SJSA1 (cell line): ENCODE data around the gene RMND1. TPM values are rescaled to one million over a fixed set of nuclear protein-coding genes. Genes with fewer than 3 reads are reported as not detected.
A peak's percentile ranks its signal among the peaks of the same experiment; 100 is the strongest.
"Not testable (repeated sequence)": the region's sequence is repeated elsewhere in the genome, so short reads cannot be mapped to it uniquely, and the experiment has no call there.

Experiments used
- DNase-seq, 2 experiments: peaks; one replicate each; pipeline ENCODE4 v3.0.0-alpha.2; 2015 to 2020; ENCODE audit warnings: low spot score in 2 of 2, low read depth in 1 of 2
- H3K27ac ChIP-seq: fragments of 250-450 bp; sonication (Bioruptor Pico); 2 replicates; pipeline ENCODE4 v1.5.1; 2020; ENCODE audit warnings: mild to moderate bottlenecking, moderate library complexity
- H3K27me3 ChIP-seq: fragments of 250-450 bp; sonication (Bioruptor Pico); replicated peaks from 2 replicates; pipeline ENCODE4 v1.5.1; 2020; ENCODE audit warnings: mild to moderate bottlenecking, moderate library complexity
- H3K36me3 ChIP-seq: fragments of 250-450 bp; sonication (Bioruptor Pico); 2 replicates; pipeline ENCODE4 v1.5.1; 2020; ENCODE audit warnings: mild to moderate bottlenecking
- H3K4me1 ChIP-seq: fragments of 250-450 bp; sonication (Bioruptor Pico); replicated peaks from 2 replicates; pipeline ENCODE4 v1.6.1; 2021; ENCODE audit warnings: mild to moderate bottlenecking
- H3K4me3 ChIP-seq: fragments of 250-450 bp; sonication (Bioruptor Pico); 2 replicates; pipeline ENCODE4 v1.5.1; 2020; ENCODE audit warnings: mild to moderate bottlenecking
- H3K9me3 ChIP-seq: fragments of 250-450 bp; sonication (Bioruptor Pico); replicated peaks from 2 replicates; pipeline ENCODE4 v1.5.1; 2020; ENCODE audit warnings: mild to moderate bottlenecking
- total RNA-seq: library from RNA; depleted of rRNA; stranded (reverse); fragments of >200 nt; shearing (Covaris generic); gene quantifications from 2 replicates; pipeline ENCODE4 v1.2.3, GENCODE V29; 2014

Gene RMND1
- total RNA-seq, 1 experiment from 2014 or later, result 25.9 TPM

DNA sequence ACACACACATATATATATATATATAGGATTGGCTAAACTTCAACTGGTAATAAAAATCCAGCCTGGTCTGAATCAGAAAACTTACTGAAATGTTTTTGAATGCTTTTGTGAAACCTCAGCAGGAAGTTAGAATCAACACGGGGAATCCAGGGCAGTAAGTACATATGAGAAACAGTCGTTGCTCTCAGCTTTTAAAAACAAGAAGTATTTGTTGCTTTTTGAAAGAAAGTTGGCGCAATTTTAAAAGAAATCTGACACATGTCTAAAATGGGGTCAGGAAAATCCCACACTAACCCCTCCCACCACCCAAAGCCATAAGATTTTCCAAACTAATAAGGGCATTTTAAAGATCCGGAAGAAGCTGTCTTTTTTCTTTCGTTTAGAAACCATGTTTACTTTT, 30.4 kb upstream of the RMND1 start:
- DNase-seq, result peak in 1 of 2 experiments; percentile 52
- Histone ChIP-seq H3K4me1 (peaks cover 23% of the 10 kb centered on the region), H3K27me3 (no peaks in the 10 kb centered on the region), H3K9me3 (no peaks in the 10 kb centered on the region), H3K36me3 (no peaks in the 10 kb centered on the region), H3K27ac (peak overlapping the region; percentile 72), H3K4me3 (peak overlapping the region; percentile 10; the same call in 1 of the 2 replicates)

DNA sequence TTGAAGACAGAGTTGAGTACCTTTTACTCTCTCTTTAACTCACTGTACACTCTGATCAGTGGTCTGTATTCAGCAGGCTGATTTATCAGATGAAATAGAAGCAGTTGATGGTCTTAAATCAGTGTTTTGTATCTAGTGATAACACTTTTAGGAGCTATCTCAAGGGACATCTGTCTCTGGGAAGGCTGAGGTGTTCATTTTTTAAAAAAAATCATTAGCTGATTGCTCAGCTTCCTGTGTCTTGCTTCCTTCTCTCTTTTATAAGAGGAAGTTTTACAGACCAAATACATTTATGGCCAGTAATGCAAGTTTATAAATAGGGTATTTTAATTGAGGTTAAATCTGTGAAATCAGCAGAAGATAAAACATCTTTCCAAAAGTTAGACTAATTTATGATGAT, 29.9 kb upstream of the RMND1 start:
- no peaks in the 10 kb centered on the region for H3K27me3 ChIP-seq
- peak overlapping the region; percentile 72 for H3K27ac ChIP-seq
- H3K4me3 ChIP-seq, result no peak overlapping the region
- H3K9me3 ChIP-seq, result no peaks in the 10 kb centered on the region
- no peak for DNase-seq
- H3K4me1 ChIP-seq, result peaks cover 23% of the 10 kb centered on the region
- H3K36me3 ChIP-seq, result no peaks in the 10 kb centered on the region

DNA sequence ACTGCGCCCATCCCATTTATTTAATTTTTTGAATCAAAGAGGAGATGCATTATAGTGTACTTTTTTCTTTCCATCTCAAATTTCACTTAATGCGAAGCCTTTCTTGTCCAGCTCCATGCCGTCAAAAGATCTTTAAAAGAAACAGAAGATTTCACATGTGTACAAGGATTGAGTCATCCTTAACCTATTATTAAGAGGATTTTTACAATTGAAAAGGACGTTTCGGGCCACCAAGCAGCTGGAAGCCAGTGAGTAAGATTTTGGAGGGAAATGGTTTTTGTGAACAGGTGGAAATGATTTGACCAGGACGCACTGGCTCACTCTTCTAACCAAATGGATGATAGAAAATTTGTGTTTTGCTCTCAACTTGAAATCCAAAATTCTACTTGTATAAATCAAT, 26.7 kb upstream of the RMND1 start:
- H3K27me3 ChIP-seq, result no peaks in the 10 kb centered on the region
- no peaks in the 10 kb centered on the region for H3K9me3 ChIP-seq
- H3K4me3 ChIP-seq, result no peak overlapping the region
- DNase-seq, result no peak
- peaks cover 19% of the 10 kb centered on the region for H3K4me1 ChIP-seq
- no peaks in the 10 kb centered on the region for H3K36me3 ChIP-seq
- H3K27ac ChIP-seq, result no peak overlapping the region

DNA sequence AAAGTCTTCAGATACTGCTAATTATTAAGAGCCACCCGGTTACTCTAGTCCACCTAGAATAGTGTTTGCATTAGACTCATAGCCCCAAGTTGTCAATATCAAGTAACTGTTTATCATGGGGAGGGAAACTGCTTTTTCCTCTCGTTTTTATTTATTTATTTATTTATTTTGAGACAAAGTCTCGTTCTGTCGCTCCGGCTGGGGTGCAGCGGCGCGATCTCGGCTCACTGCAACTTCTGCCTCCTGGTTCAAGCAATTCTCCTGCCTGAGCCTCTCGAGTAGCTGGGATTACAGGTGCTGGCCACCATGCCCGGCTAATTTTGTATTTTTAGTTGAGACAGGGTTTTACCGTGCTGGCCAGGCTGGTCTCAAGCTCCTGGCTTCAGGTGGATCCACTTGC, 25.8 kb upstream of the RMND1 start:
- no peak overlapping the region for H3K27ac ChIP-seq
- H3K9me3 ChIP-seq, result no peaks in the 10 kb centered on the region
- no peaks in the 10 kb centered on the region for H3K36me3 ChIP-seq
- peaks cover 15% of the 10 kb centered on the region for H3K4me1 ChIP-seq
- H3K4me3 ChIP-seq, result no peak overlapping the region
- no peaks in the 10 kb centered on the region for H3K27me3 ChIP-seq
- no peak for DNase-seq

DNA sequence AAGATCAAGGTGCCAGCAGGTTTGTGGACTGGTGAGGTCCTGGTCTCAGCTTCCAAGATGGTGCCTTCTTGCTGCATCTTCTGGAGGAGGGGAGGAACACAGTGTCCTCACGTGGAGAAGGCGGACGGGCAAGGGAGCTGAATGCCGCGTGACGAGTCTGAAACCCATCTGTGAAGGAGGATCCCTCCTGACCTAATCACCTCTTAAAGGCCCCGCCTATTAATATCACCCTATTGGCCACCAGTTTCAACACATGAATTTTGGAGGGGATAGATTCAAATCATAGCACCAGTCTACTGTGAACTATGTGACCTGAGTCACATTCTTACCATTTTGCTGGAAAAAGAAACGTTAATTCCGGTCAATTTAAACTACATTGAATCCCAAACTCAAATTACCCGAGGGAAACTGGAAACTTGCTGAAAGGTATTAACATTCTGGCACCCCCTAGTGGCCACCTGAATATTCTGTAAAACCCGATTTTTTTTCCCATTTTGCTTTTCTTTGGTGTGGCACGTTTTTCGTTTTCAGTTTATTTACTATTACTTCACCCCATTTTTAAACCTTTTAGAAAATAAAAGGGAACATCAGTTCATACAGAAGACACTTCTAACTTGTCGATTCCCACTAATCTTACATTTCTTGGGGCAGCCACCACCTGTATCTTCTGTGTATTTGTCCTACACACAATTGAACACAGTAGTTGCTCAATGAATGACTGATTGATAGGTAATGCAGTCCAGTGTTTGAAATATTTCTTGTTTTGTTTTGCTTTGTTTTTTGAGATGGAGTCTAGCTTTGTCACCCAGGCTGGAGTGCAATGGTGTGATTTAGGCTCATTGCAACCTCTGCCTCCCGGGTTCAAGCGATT, 24.0 kb upstream of the RMND1 start:
- H3K9me3 ChIP-seq, result no peaks in the 10 kb centered on the region
- H3K4me1 ChIP-seq, result 0 out of 2 replicates have a peak, but pooled peaks cover 5% of the 10 kb centered on the region
- peak in 1 of 2 experiments; percentile 42 for DNase-seq
- H3K27me3 ChIP-seq, result no peaks in the 10 kb centered on the region
- H3K36me3 ChIP-seq, result no peaks in the 10 kb centered on the region
- no peak overlapping the region for H3K27ac ChIP-seq
- no peak overlapping the region for H3K4me3 ChIP-seq

DNA sequence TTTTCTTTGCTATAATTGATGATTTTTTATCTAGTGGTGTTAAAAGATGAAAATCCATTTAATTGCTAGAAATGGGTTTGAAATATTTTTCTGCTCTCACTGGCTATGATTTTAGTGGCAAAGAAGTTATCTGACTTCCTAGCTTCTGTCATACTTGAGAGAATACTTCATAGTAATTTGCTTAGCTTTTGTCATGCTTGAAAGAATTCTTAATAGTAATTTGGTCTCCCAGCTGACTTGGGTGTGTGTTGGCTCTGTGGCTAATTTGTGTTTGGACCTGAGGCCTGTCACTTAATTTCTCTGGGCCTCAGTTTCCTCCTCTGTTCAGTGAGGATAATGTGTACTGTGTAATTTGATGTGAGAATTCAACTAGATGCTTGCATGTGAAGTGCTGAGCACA, 12.8 kb upstream of the RMND1 start:
- H3K27me3 ChIP-seq, result no peaks in the 10 kb centered on the region
- no peak for DNase-seq
- H3K4me3 ChIP-seq, result no peak overlapping the region

DNA sequence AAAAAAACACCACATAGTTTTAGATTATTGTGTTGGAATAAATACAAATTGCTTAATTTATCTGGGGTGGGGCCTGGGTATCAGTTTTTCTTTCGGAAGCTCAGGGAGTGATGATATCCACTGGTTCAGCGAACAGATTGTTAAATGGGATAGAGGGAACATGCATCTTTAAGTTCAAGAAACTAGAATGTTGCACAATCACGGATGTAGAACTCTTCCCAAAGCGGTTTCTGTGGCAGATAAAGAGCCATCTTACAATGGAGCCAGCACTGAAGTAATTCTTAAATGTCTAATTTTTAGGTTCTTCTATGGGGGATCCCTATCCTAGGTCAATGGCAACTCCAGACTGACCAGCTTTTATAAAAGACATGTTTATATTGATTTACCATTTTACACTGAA, 9.7 kb upstream of the RMND1 start:
- Histone ChIP-seq H3K27ac (no peak overlapping the region), H3K4me3 (no peak overlapping the region), H3K27me3 (no peaks in the 10 kb centered on the region), H3K9me3 (no peaks in the 10 kb centered on the region), H3K36me3 (peaks cover 45% of the 10 kb centered on the region), H3K4me1 (no peaks in the 10 kb centered on the region)
- no peak for DNase-seq

More for the DNA sequence above, 12.8 kb upstream of the RMND1 start:
- H3K27ac ChIP-seq, result no peak overlapping the region
- no peaks in the 10 kb centered on the region for H3K4me1 ChIP-seq
- no peaks in the 10 kb centered on the region for H3K9me3 ChIP-seq
- H3K36me3 ChIP-seq, result peaks cover 21% of the 10 kb centered on the region

DNA sequence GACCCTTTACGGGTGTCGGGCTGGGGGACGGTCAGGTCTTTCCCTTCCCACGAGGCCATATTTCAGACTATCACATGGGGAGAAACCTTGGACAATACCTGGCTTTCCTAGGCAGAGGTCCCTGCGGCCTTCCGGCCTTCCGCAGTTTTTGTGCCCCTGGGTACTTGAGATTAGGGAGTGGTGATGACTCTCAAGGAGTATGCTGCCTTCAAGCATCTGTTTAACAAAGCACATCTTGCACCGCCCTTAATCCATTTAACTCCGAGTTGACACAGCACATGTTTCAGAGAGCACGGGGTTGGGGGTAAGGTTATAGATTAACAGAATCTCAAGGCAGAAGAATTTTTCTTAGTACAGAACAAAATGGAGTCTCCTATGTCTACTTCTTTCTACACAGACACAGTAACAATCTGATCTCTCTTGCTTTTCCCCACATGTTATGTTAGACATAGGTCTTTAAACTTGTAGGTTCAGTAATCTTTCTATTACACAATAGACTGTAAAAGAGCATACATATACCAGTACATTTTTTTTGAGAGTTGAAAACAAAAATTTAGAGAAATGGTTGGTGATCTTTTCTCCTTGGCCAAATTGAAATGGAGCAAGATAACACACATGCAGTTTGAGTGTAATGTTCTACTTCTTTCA, 3.9 kb upstream of the RMND1 start:
- H3K36me3 ChIP-seq, result peaks cover 35% of the 10 kb centered on the region
- H3K27ac ChIP-seq, H3K9me3 ChIP-seq, H3K4me3 ChIP-seq, DNase-seq, H3K27me3 ChIP-seq: not testable (repeated sequence)
- H3K4me1 ChIP-seq, result peaks cover 11% of the 10 kb centered on the region; the same call in 1 of the 2 replicates

DNA sequence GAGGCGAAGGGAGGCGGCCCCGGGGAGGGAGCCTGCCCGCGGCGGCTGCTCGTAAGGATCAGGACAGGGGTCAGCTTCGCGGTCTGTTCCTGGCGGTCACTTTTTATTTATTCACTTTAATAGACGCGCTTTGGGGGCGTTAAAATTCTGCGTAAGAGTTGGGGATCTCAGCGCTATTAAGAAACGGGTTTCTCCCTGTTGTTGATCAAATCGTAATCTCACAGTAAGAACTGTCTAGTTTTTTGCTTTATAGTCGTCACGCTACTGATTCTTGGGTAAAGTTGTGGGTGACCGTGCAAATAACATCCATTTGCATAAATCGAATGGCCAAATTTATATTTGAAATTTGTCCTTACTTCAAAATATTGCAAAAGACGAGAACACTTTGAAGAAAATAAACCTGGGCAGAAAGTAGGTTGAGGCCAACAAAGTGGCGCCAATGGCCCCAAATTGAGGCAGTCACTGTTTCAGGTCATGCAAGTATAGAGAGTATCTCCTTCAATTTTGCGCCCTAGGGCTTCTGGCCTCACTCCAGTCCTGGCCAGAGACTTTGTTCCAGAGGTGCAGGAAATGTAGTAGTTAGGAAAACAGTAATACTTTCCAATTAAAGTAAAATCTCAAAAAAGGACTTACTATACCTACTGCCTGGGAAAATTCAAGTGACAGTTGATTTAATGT, 963 bp upstream of the RMND1 start:
- H3K27ac ChIP-seq, result peak overlapping the region; percentile 41; the same call in 1 of the 2 replicates

DNA sequence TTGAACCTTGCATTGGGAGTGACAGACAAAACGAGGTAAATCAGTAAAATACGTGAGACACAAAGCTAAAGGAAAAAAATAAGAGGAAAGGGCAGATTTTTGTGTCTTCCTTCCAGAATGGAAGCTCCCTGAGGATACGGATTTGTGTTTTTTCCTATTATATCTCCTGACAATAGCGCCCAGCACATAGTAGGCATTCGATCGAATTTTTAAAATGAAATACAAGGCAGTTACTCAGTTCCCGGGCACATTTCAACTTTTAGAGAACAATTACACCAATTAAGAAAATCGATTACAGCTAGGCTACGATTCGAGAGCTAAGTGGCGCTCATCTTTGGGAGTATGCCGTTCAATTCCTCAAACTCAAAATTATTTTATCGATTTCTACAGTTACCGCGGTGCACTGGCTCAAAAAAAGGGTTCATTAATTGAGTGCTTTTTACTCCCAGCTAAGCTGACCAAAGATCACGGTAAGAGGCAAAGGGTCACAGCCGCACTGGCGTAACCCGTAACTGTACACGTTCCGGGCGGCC, 443 bp downstream of the RMND1 start:
- Histone ChIP-seq H3K4me1 (peaks cover 13% of the 10 kb centered on the region), H3K4me3 (peak overlapping the region; percentile 67), H3K36me3 (0 out of 2 replicates have a peak, but pooled peaks cover 4% of the 10 kb centered on the region), H3K9me3 (no peaks in the 10 kb centered on the region), H3K27ac (peak overlapping the region; percentile 0; the same call in 1 of the 2 replicates), H3K27me3 (no peaks in the 10 kb centered on the region)
- no peak for DNase-seq

More for the DNA sequence above, 963 bp upstream of the RMND1 start:
- Histone ChIP-seq H3K27me3 (no peaks in the 10 kb centered on the region), H3K4me1 (peaks cover 11% of the 10 kb centered on the region; the same call in 1 of the 2 replicates), H3K36me3 (peaks cover 10% of the 10 kb centered on the region; the same call in 1 of the 2 replicates), H3K9me3 (no peaks in the 10 kb centered on the region), H3K4me3 (peak overlapping the region; percentile 67)
- peak in 1 of 2 experiments; percentile 23 for DNase-seq

DNA sequence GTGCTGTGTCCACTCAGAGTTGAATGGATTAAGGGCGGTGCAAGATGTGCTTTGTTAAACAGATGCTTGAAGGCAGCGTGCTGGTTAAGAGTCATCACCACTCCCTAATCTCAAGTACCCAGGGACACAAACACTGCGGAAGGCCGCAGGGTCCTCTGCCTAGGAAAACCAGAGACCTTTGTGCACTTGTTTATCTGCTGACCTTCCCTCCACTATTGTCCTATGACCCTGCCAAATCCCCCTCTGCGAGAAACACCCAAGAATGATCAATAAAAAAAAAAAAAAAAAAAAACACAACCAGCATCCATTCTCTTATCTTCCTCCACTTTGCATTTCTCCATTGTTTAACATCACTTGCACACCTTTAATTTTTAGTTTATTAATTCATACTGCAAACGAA, 998 bp downstream of the RMND1 start:
- Histone ChIP-seq H3K4me1 (peaks cover 18% of the 10 kb centered on the region), H3K4me3 (peak overlapping the region; percentile 67), H3K27ac (0 out of 2 replicates have a peak overlapping the region, but pooled peaks have one; percentile 0)
- not testable (repeated sequence) for H3K36me3 ChIP-seq, H3K9me3 ChIP-seq, DNase-seq, H3K27me3 ChIP-seq

DNA sequence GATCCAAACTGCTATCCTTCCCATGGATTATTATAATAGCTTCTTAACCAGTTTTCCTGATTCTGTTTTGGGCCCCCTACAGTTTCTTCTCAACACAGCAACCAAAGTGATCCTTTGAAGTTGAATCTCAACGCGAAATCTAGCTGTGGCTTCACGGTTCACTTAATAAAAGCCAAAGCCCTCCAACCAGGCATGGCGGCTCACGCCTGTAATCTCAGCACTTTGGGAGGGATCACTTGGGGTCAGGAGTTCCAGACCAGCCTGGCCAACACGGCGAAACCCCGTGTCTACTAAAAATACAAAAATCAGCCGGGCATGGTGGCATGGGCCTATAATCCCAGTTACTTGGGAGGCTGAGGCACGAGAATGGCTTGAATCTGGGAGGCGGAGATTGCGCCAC, 3.3 kb downstream of the RMND1 start:
- no peak for DNase-seq
- Histone ChIP-seq H3K9me3 (no peaks in the 10 kb centered on the region), H3K27me3 (no peaks in the 10 kb centered on the region), H3K4me1 (peaks cover 22% of the 10 kb centered on the region), H3K27ac (no peak overlapping the region), H3K36me3 (peaks cover 16% of the 10 kb centered on the region), H3K4me3 (no peak overlapping the region)

DNA sequence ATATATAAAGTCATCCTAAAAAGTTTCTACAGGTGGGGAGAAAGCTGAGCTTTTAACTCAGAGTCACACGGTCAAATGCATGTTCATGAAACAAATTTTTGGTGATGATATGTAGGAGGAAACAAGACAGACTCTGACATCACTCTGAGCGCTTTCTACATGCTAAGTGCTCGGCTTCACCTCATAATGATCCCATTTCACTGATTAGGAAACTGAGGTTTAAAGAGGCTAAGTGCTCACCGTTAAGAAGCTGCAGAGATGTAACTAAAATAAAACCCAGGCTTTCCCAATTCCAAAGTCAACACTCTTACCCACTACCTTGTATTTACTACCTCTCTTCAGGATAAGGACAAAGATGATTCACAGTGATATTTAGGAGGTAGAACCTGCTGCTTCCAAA, 4.7 kb downstream of the RMND1 start:
- Histone ChIP-seq H3K4me1 (peaks cover 18% of the 10 kb centered on the region), H3K27ac (no peak overlapping the region), H3K4me3 (no peak overlapping the region), H3K36me3 (peaks cover 16% of the 10 kb centered on the region), H3K9me3 (no peaks in the 10 kb centered on the region), H3K27me3 (no peaks in the 10 kb centered on the region)
- no peak for DNase-seq
